Ectodermal cell (in vitro differentiated cells): Measurements from ENCODE around the gene PRDM1.

Source experiments
- H3K27ac ChIP-seq: 2 replicates; pipeline ENCODE4 v1.7.0; 2013; ENCODE audit warnings: mild to moderate bottlenecking, low read depth, low read length; ENCODE audit not compliant: insufficient read depth, poor library complexity, severe bottlenecking
- H3K27me3 ChIP-seq: 2 replicates; pipeline ENCODE4 v1.7.0; 2013; ENCODE audit warnings: mild to moderate bottlenecking, low read length; ENCODE audit not compliant: insufficient read depth, control insufficient read depth, poor library complexity, severe bottlenecking
- H3K36me3 ChIP-seq: one replicate; pipeline ENCODE4 v1.7.0; 2013; ENCODE audit warnings: low read length; ENCODE audit not compliant: control insufficient read depth, insufficient read depth
- H3K4me1 ChIP-seq: one replicate; pipeline ENCODE4 v1.7.0; 2013; ENCODE audit warnings: low read length; ENCODE audit not compliant: control insufficient read depth, insufficient read depth
- H3K4me3 ChIP-seq: 2 replicates; pipeline ENCODE4 v1.7.0; 2013; ENCODE audit warnings: low read depth, low read length, control low read depth; ENCODE audit not compliant: insufficient read depth
- H3K9me3 ChIP-seq: 2 replicates; pipeline ENCODE4 v1.7.0; 2013; ENCODE audit warnings: mild to moderate bottlenecking, low read length, moderate library complexity; ENCODE audit not compliant: control insufficient read depth
- WGBS, 2 experiments: methylation state at CpG; one replicate each; pipeline ENCODE4 v1.1.7; 2013; ENCODE audit warnings: missing lambda C conversion rate in 2 of 2; 5-methylcytosine and 5-hydroxymethylcytosine counted together

PRDM1 gene

GRCh38 chr6:106122938-106123656 lies 37.0 kb downstream of the PRDM1 start:
- Histone ChIP-seq H3K27ac (no peak overlapping the region), H3K4me3 (no peak overlapping the region), H3K27me3 (no peaks in the 10 kb centered on the region), H3K4me1 (no peaks in the 10 kb centered on the region), H3K9me3 (no peaks in the 10 kb centered on the region), H3K36me3 (no peaks in the 10 kb centered on the region)
- 93% methylated on average over 6 of the region's 6 CpGs for WGBS, 2 experiments

- Histone ChIP-seq H3K4me1 (no peaks in the 10 kb centered on the region), H3K27me3 (no peaks in the 10 kb centered on the region)
These were observed 37.9 kb downstream of the PRDM1 start for GRCh38 chr6:106124015-106124414.

GRCh38 chr6:106124437-106125430 lies 38.6 kb downstream of the PRDM1 start:
- Histone ChIP-seq H3K4me3 (no peak overlapping the region), H3K27me3 (no peaks in the 10 kb centered on the region), H3K36me3 (no peaks in the 10 kb centered on the region), H3K9me3 (no peaks in the 10 kb centered on the region), H3K27ac (no peak overlapping the region), H3K4me1 (no peaks in the 10 kb centered on the region)
- WGBS, 2 experiments: 94 to 96% methylated on average over 10 of the region's 10 CpGs

More at GRCh38 chr6:106124015-106124414, 37.9 kb downstream of the PRDM1 start:
- no peak overlapping the region for H3K27ac ChIP-seq
- H3K9me3 ChIP-seq: no peaks in the 10 kb centered on the region
- 88 to 94% methylated on average over 2 to 3 of the region's 4 CpGs for WGBS, 2 experiments
- no peaks in the 10 kb centered on the region for H3K36me3 ChIP-seq
- no peak overlapping the region for H3K4me3 ChIP-seq

- H3K4me3 ChIP-seq: no peak overlapping the region
- no peak overlapping the region for H3K27ac ChIP-seq
- WGBS, 2 experiments: 91 to 94% methylated on average over 11 of the region's 11 CpGs
- H3K4me1 ChIP-seq: no peaks in the 10 kb centered on the region
- H3K9me3 ChIP-seq: no peaks in the 10 kb centered on the region
- no peaks in the 10 kb centered on the region for H3K36me3 ChIP-seq
- no peaks in the 10 kb centered on the region for H3K27me3 ChIP-seq
These were observed 39.8 kb downstream of the PRDM1 start for GRCh38 chr6:106125925-106126435.

GRCh38 chr6:106126482-106126881 lies 40.3 kb downstream of the PRDM1 start:
- no peaks in the 10 kb centered on the region for H3K36me3 ChIP-seq
- no peak overlapping the region for H3K27ac ChIP-seq
- no peak overlapping the region for H3K4me3 ChIP-seq
- H3K27me3 ChIP-seq: no peaks in the 10 kb centered on the region
- no peaks in the 10 kb centered on the region for H3K9me3 ChIP-seq
- 95 to 97% methylated on average over 3 of the region's 3 CpGs for WGBS, 2 experiments
- no peaks in the 10 kb centered on the region for H3K4me1 ChIP-seq

DNA sequence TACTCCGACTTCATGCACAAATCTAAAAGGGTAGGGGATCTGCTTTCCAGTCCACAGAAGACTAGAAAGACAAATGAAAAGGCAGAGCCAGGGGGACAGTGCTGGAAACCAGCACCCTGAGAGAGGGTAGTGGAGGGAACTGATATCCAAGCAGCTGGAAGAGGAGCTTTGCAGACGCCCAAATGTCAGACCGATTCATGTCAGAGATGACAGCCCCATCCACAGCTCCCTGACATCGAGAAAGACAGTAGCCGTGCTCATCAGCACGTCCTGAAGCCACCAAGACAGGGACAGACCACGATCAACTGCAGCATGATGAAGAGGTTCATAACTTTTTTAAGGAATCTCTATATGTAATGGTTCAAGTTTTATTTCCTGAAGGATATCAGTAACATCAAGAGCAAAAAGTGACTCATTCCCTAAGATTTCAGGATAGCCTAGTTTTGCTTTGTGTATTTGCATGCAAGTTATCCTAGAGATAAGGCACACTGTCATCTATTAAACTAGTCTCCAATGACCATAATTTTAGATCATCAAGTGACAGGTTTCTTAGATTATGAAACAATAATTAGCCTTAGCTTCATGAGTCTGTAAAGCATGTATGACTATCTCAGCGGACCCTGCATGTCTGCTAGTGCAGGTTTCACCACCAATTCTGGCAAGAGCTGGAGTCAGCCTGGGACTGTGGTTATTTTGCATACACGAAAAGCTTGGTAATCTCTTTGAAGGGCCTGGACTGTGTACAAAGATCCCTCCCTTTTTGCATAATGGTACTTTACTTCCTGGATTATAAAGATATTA lies 43.0 kb downstream of the PRDM1 start:
- Histone ChIP-seq H3K27me3 (no peaks in the 10 kb centered on the region), H3K4me1 (no peaks in the 10 kb centered on the region), H3K4me3 (no peak overlapping the region), H3K36me3 (no peaks in the 10 kb centered on the region), H3K27ac (no peak overlapping the region), H3K9me3 (no peaks in the 10 kb centered on the region)
- 93 to 94% methylated on average over 9 of the region's 9 CpGs for WGBS, 2 experiments

GRCh38 chr6:106132153-106132698 lies 46.1 kb downstream of the PRDM1 start:
- H3K27me3 ChIP-seq: no peaks in the 10 kb centered on the region
- no peaks in the 10 kb centered on the region for H3K9me3 ChIP-seq
- no peaks in the 10 kb centered on the region for H3K36me3 ChIP-seq
- H3K4me1 ChIP-seq: no peaks in the 10 kb centered on the region
- H3K4me3 ChIP-seq: no peak overlapping the region
- H3K27ac ChIP-seq: no peak overlapping the region
- WGBS, 2 experiments: 93 to 94% methylated on average over 10 of the region's 10 CpGs

DNA sequence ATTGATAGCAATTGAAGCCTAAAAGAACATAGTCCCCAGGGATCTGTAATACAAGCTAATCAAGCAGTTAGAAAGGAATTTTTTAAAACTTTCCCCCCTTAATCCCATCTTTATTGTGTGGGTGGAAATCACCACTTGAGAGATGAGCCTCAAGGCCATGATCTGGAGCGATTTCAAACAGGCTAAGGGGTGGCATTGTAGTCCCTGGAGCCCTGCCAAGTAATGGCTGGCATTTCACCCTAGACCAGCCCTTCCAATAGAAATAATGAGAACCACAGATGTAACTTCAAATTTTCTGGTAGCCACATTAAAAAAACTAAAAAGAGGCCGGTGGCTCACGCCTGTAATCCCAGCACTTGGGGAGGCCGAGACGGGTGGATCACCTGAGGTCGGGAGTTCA lies 46.9 kb downstream of the PRDM1 start:
- H3K4me1 ChIP-seq: no peaks in the 10 kb centered on the region
- H3K36me3 ChIP-seq: no peaks in the 10 kb centered on the region
- no peaks in the 10 kb centered on the region for H3K9me3 ChIP-seq
- no peaks in the 10 kb centered on the region for H3K27me3 ChIP-seq
- H3K27ac ChIP-seq: no peak overlapping the region
- no peak overlapping the region for H3K4me3 ChIP-seq
- WGBS, 2 experiments: 86 to 90% methylated on average over 6 of the region's 6 CpGs

DNA sequence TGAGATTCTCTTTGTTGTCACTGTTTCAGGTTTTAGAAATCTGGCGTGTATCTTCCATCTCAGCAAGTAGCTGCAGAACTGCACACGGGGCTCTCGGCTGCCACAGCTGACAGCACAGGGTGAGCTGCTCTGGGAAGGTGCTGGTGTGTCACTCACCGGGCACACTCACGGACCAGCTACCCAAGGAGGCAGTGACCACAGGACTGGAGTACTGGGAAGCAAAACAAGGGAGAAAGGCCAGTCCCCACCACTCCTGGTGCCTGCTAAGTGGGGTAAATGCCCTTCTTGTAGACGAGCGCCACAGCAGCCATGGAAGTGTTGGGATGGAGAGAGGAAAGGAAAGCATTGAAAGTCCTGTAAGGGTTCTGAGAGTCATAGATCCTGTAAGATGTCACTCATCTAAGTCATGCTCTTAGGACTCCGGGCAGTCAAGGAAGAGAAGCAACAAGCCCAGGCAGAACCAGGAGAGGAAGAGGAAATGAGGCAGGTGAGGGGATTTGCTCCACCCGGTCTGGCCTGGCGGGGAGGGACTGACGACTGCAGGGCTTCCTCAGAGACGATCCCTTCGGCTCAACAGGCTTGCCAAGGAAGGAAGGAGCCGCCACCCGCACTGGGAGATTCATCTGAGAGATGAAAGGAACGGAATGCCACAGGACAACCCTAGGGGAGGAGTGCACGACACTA lies 48.1 kb downstream of the PRDM1 start:
- H3K9me3 ChIP-seq: no peaks in the 10 kb centered on the region
- no peak overlapping the region for H3K4me3 ChIP-seq
- WGBS, 2 experiments: 88 to 89% methylated on average over 17 of the region's 17 CpGs
- H3K36me3 ChIP-seq: no peaks in the 10 kb centered on the region
- no peak overlapping the region for H3K27ac ChIP-seq
- H3K4me1 ChIP-seq: no peaks in the 10 kb centered on the region
- H3K27me3 ChIP-seq: no peaks in the 10 kb centered on the region
